Lung microvascular endothelial cell (primary cell): Measurements from ENCODE around the gene PCED1A. TPM values are rescaled to one million over a fixed set of nuclear protein-coding genes. Genes with fewer than 3 reads are reported as not detected.
A peak's percentile ranks its signal among the peaks of the same experiment; 100 is the strongest.

Source experiments
- DNase-seq, 2 donors: peaks; one replicate each; pipeline versions ENCODE4 v3.0.0 to v3.0.0-alpha.2; 2010; ENCODE audit warnings: low read depth in 2 of 2
- total RNA-seq: library from RNA; depleted of rRNA; stranded (reverse); fragments of >200 nt; gene quantifications from 2 replicates; pipeline ENCODE4 v1.2.1, GENCODE V29; 2014

Gene PCED1A
- total RNA-seq, 1 donor from 2014 or later: 21.2 TPM

- DNase-seq: no peak
These were observed 35.4 kb downstream of the PCED1A start for GRCh38 chr20:2804852-2805688.

- no peak for DNase-seq
These were observed 36.2 kb downstream of the PCED1A start for GRCh38 chr20:2804041-2804828.

- DNase-seq: no peak
These were observed 39.1 kb downstream of the PCED1A start for GRCh38 chr20:2801286-2801728.

- peak in 1 of 2 donors; percentile 32 for DNase-seq
These were observed 39.8 kb downstream of the PCED1A start, which contains the start of gene CPXM1 for GRCh38 chr20:2800521-2801285. TSS of gene CPXM1 (minus strand) at chr20:2800627. CDS start at chr20:2800572, 55 bp downstream.

- peak in 1 of 2 donors; percentile 22 for DNase-seq
These were observed 40.6 kb downstream of the PCED1A start for GRCh38 chr20:2799688-2800520.

- DNase-seq: no peak
These were observed 41.2 kb downstream of the PCED1A start for GRCh38 chr20:2799271-2799670.

- no peak for DNase-seq
These were observed 41.6 kb downstream of the PCED1A start for GRCh38 chr20:2798814-2799213.

GRCh38 chr20:2798095-2798805 is 42.2 kb downstream of the PCED1A start:
- no peak for DNase-seq

- no peak for DNase-seq
These were observed 43.1 kb downstream of the PCED1A start for GRCh38 chr20:2797136-2797983.

- DNase-seq: no peak
These were observed 44.3 kb downstream of the PCED1A start for GRCh38 chr20:2796011-2796660.

- DNase-seq: no peak
These were observed 45.0 kb downstream of the PCED1A start for GRCh38 chr20:2795451-2795850.

GRCh38 chr20:2794866-2795447 is 45.5 kb downstream of the PCED1A start:
- DNase-seq: no peak

GRCh38 chr20:2794202-2794748 is 46.2 kb downstream of the PCED1A start:
- DNase-seq: no peak

GRCh38 chr20:2793471-2793870 is 47.0 kb downstream of the PCED1A start:
- no peak for DNase-seq
